CD14-positive monocyte (primary cell): ENCODE measurements around the gene PPFIBP1. TPM values are rescaled to one million over a fixed set of nuclear protein-coding genes. Genes with fewer than 3 reads are reported as not detected.

Experiments used
- DNase-seq, 3 donors: peaks; one replicate each; pipeline ENCODE4 v3.0.0-alpha.2; 2011 to 2022
- H2AFZ ChIP-seq: 2 replicates; pipeline ENCODE4 v1.6.0; 2012; ENCODE audit warnings: mild to moderate bottlenecking, low read depth, low read length, inconsistent platforms; ENCODE audit not compliant: insufficient read depth, poor library complexity, severe bottlenecking
- H3K27ac ChIP-seq, 2 donors: 1 replicate in 1 of 2; 2 replicates in 1 of 2; pipeline ENCODE4 v1.5.1; 2012 to 2013; ENCODE audit warnings: low read length in 2 of 2, control low read depth in 1 of 2, inconsistent platforms in 1 of 2, low read depth in 1 of 2, mild to moderate bottlenecking in 1 of 2
- H3K27me3 ChIP-seq, 2 donors: one replicate each; pipeline versions ENCODE4 v1.6.0 to v1.6.1; 2011 to 2013; ENCODE audit warnings: low read length in 2 of 2; ENCODE audit not compliant: control insufficient read depth in 2 of 2, insufficient read depth in 2 of 2
- H3K36me3 ChIP-seq, 2 donors: replicated peaks in 1 of 2; 1 replicate in 1 of 2; 2 replicates in 1 of 2; pipeline versions ENCODE4 v1.5.1 to v1.6.1; 2012 to 2013; ENCODE audit warnings: low read length in 2 of 2, control low read depth in 1 of 2, inconsistent platforms in 1 of 2, mild to moderate bottlenecking in 1 of 2; ENCODE audit not compliant: insufficient read depth in 2 of 2, control insufficient read depth in 1 of 2
- H3K4me1 ChIP-seq, 2 donors: 1 replicate in 1 of 2; 2 replicates in 1 of 2; pipeline versions ENCODE4 v1.5.1 to v1.6.1; 2012 to 2013; ENCODE audit warnings: low read length in 2 of 2, control low read depth in 1 of 2, inconsistent platforms in 1 of 2, mild to moderate bottlenecking in 1 of 2, moderate library complexity in 1 of 2; ENCODE audit not compliant: insufficient read depth in 2 of 2, control insufficient read depth in 1 of 2
- H3K4me2 ChIP-seq: replicated peaks from 2 replicates; pipeline ENCODE3; 2012; ENCODE audit warnings: low read length, moderate library complexity, mild to moderate bottlenecking; ENCODE audit not compliant: poor library complexity, severe bottlenecking; ENCODE audit errors: extremely low read depth
- H3K4me3 ChIP-seq, 3 experiments: fragments of 200-600 bp in 1 of 3; sonication (generic) in 1 of 3; replicated peaks in 1 of 3; 1 replicate in 2 of 3; 2 replicates in 1 of 3; pipeline ENCODE4 v1.5.1; 2011 to 2013; ENCODE audit warnings: low read length in 3 of 3, mild to moderate bottlenecking in 3 of 3, control low read depth in 2 of 3, low read depth in 2 of 3, inconsistent platforms in 1 of 3, moderate library complexity in 1 of 3
- H3K79me2 ChIP-seq: 2 replicates; pipeline ENCODE4 v1.6.0; 2012; ENCODE audit warnings: mild to moderate bottlenecking, control low read depth, inconsistent platforms, low read length, moderate library complexity; ENCODE audit not compliant: insufficient read depth
- H3K9ac ChIP-seq: 2 replicates; pipeline ENCODE4 v1.6.0; 2017; ENCODE audit warnings: low read length, mild to moderate bottlenecking; ENCODE audit not compliant: insufficient read depth, poor library complexity, severe bottlenecking
- H3K9me3 ChIP-seq, 2 donors: replicated peaks in 1 of 2; 1 replicate in 1 of 2; 2 replicates in 1 of 2; pipeline versions ENCODE4 v1.5.1 to v1.6.1; 2012 to 2013; ENCODE audit warnings: low read length in 2 of 2, control low read depth in 1 of 2; ENCODE audit not compliant: control insufficient read depth in 1 of 2, insufficient read depth in 1 of 2
- H4K20me1 ChIP-seq: 2 replicates; pipeline ENCODE4 v1.6.0; 2012; ENCODE audit warnings: mild to moderate bottlenecking, low read length, control low read depth, moderate library complexity; ENCODE audit not compliant: insufficient read depth
- H3K27ac Mint-ChIP-seq, 7 donors: one replicate each; pipeline ENCODE4 v1.8.0; 2020; ENCODE audit warnings: mild to moderate bottlenecking in 7 of 7, mixed read lengths in 7 of 7, moderate library complexity in 6 of 7, inconsistent platforms in 2 of 7
- H3K27me3 Mint-ChIP-seq, 3 donors: one replicate each; pipeline ENCODE4 v1.8.0; 2021 to 2022; ENCODE audit warnings: low read depth in 3 of 3, mild to moderate bottlenecking in 3 of 3, mixed read lengths in 3 of 3, moderate library complexity in 3 of 3, inconsistent platforms in 1 of 3
- H3K36me3 Mint-ChIP-seq, 2 donors: one replicate each; pipeline ENCODE4 v1.8.0; 2020; ENCODE audit warnings: mixed read lengths in 2 of 2, inconsistent platforms in 1 of 2, mild to moderate bottlenecking in 1 of 2
- H3K4me1 Mint-ChIP-seq: one replicate; pipeline ENCODE4 v1.8.0; 2020; ENCODE audit warnings: mild to moderate bottlenecking, mixed read lengths
- H3K4me3 Mint-ChIP-seq, 2 donors: one replicate each; pipeline ENCODE4 v1.8.0; 2020; ENCODE audit warnings: mild to moderate bottlenecking in 2 of 2, mixed read lengths in 2 of 2, moderate library complexity in 1 of 2
- H3K9me3 Mint-ChIP-seq, 7 donors: one replicate each; pipeline ENCODE4 v1.8.0; 2020 to 2022; ENCODE audit warnings: mixed read lengths in 7 of 7, mild to moderate bottlenecking in 6 of 7, moderate library complexity in 6 of 7, inconsistent platforms in 2 of 7
- CTCF ChIP-seq: fragments of 200-600 bp; IDR thresholded peaks from one replicate; pipeline ENCODE4 v1.8.0; 2022; ENCODE audit warnings: antibody characterized with exemption, mild to moderate bottlenecking
- WGBS: methylation state at CpG from one replicate; pipeline ENCODE4 v1.1.5; 2013; ENCODE audit warnings: missing lambda C conversion rate; ENCODE audit not compliant: insufficient coverage; 5-methylcytosine and 5-hydroxymethylcytosine counted together
- intact Hi-C, 2 donors: fragments of 100-400 bp; cut with micrococcal nuclease; formaldehyde crosslinking; loops; one replicate each; pipeline versions ENCODE4 v1.15.0 to v1.15.1; 2023
- polyA plus RNA-seq, 3 donors: library from polyadenylated mRNA; depleted of rRNA in 1 of 3; unstranded in 2 of 3; stranded (reverse) in 1 of 3; fragments of 300-500 nt in 2 of 3; fragments of >200 nt in 1 of 3; fragmentation: Illumina TruSeq in 2 of 3; gene quantifications; 1 replicate in 2 of 3; 2 replicates in 1 of 3; pipeline ENCODE4 v1.2.3, GENCODE V29; 2012 to 2021

The PPFIBP1 gene
- polyA plus RNA-seq, 3 donors: 0.25 to 0.79 (median 0.53) TPM

- intact Hi-C loops: no loop called here
- no peak overlapping the region for H3K9ac ChIP-seq
- no peaks in the 10 kb centered on the region for H4K20me1 ChIP-seq
- 86% methylated on average over 2 of the region's 3 CpGs for WGBS
- Mint-ChIP-seq H3K4me3 (no peak overlapping the region), H3K27me3 (no peaks in the 10 kb centered on the region), H3K4me1 (no peaks in the 10 kb centered on the region), H3K27ac (no peak overlapping the region), H3K9me3 (no peaks in the 10 kb centered on the region), H3K36me3 (peaks cover 0 to 3% of the 10 kb centered on the region in 2 donors)
- H2AFZ ChIP-seq: no peak overlapping the region
- no peak overlapping the region for H3K4me2 ChIP-seq
- no peaks in the 10 kb centered on the region for H3K27me3 ChIP-seq
- H3K9me3 ChIP-seq: no peaks in the 10 kb centered on the region
- no peak for TF ChIP-seq CTCF
- no peak overlapping the region for H3K27ac ChIP-seq
- H3K4me1 ChIP-seq: no peaks in the 10 kb centered on the region
- DNase-seq: no peak
- H3K79me2 ChIP-seq: no peaks in the 10 kb centered on the region
- H3K36me3 ChIP-seq: no peaks in the 10 kb centered on the region
- no peak overlapping the region for H3K4me3 ChIP-seq
Observed at GRCh38 chr12:27688671-27689070, 164.7 kb downstream of the PPFIBP1 start.

- no peak overlapping the region for H3K4me2 ChIP-seq
- no peaks in the 10 kb centered on the region for H3K36me3 ChIP-seq
- no peak overlapping the region for H3K4me3 ChIP-seq
- peaks cover 0 to 3% of the 10 kb centered on the region in 2 donors for H3K36me3 Mint-ChIP-seq
- H3K79me2 ChIP-seq: no peaks in the 10 kb centered on the region
- no peaks in the 10 kb centered on the region for H3K9me3 Mint-ChIP-seq
- no peak overlapping the region for H2AFZ ChIP-seq
- no peaks in the 10 kb centered on the region for H3K27me3 ChIP-seq
- no peaks in the 10 kb centered on the region for H3K9me3 ChIP-seq
- DNase-seq: no peak
- no peak overlapping the region for H3K27ac ChIP-seq
- no peaks in the 10 kb centered on the region for H3K27me3 Mint-ChIP-seq
- WGBS: 94% methylated on average over 7 of the region's 13 CpGs
- no peak overlapping the region for H3K4me3 Mint-ChIP-seq
- intact Hi-C loops: no loop called here
- no peaks in the 10 kb centered on the region for H3K4me1 ChIP-seq
- no peaks in the 10 kb centered on the region for H3K4me1 Mint-ChIP-seq
- no peak for TF ChIP-seq CTCF
- no peak overlapping the region for H3K27ac Mint-ChIP-seq
- H4K20me1 ChIP-seq: no peaks in the 10 kb centered on the region
- H3K9ac ChIP-seq: no peak overlapping the region
Observed at GRCh38 chr12:27689558-27690180, 165.7 kb downstream of the PPFIBP1 start.
